ENCODE data around the gene SPTBN1.

GRCh38 chr2:54586494-54586893, 130.4 kb downstream of the SPTBN1 start:
- TF ChIP-seq ZSCAN29 (IDR thresholded peaks at IDR 0.05) (no peak), ZNF668 (CRISPR knock-in tag; IDR thresholded peaks at IDR 0.05) (no peak), SP1 (CRISPR knock-in tag; IDR thresholded peaks at IDR 0.05) (no peak)

All from K562 (cell line).